ENCODE results near the gene HIGD1B. TPM values are rescaled to one million over a fixed set of nuclear protein-coding genes. Genes with fewer than 3 reads are reported as not detected.

The HIGD1B gene
- total and polyA plus RNA-seq, 9 of the 15 experiments (the other 6 are each of a cell fraction or from before 2014, with no cell fraction given), result not detected

DNA sequence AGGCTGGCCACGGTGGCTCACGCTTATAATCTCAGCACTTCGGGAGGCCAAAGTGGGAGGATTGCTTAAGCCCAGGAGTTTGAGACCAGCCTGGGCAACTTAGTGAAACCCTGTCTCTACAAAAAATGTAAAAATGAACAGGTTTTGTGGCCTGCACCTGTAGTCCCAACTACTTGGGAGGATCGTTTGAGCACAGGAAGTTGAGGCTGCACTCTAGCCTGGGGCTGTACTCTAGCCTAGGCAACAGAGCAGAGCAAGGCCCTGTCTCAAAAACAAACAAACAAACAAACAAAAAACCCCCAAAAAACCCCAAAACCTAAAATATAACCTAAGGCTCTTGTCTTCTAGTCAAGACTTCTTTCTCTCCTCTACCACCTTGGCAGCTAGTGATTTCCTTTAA, 7.4 kb upstream of the HIGD1B start:
- H3K9me3 ChIP-seq (replicated peaks; ENCODE audit: control insufficient read depth, insufficient read depth, low read depth, low read length), result no peaks in the 10 kb centered on the region
- no peak for DNase-seq (ENCODE audit: extremely low read depth in 1 of 4, low spot score in 3 of 4)
- H3K4me3 ChIP-seq, result no peak overlapping the region
- no peaks in the 10 kb centered on the region; a peak in 1 of 5 replicates for H3K4me1 ChIP-seq (replicated peaks in 1 of 2; ENCODE audit: control insufficient read depth in 2 of 2, insufficient read depth in 2 of 2, low read length in 2 of 2)
- H4K20me1 ChIP-seq (replicated peaks; ENCODE audit: control insufficient read depth, insufficient read depth, low read length), result no peaks in the 10 kb centered on the region
- WGBS (ENCODE audit: insufficient coverage, low coverage, missing lambda C conversion rate), result 6% methylated on average over 4 of the region's 4 CpGs
- ChIA-PET CTCF (ENCODE audit: low intra/inter-chr PET ratio) (no interaction called here), POLR2A (interaction anchor here (0.7 to 1.2 kb wide), 3 partner anchors 22 to 30 kb away, joined by 3 read pairs; no protein-coding TSS in a partner anchor)
- BruUV-seq (replicated peaks), result no TSS peak
- no peak for ATAC-seq
- H3K27ac ChIP-seq (ENCODE audit: extremely low read depth, low read depth, low read length), result no peak overlapping the region
- no peak for FAIRE-seq
- H2AFZ ChIP-seq (ENCODE audit: low read depth, low read length), result no peak overlapping the region
- no peaks in the 10 kb centered on the region for H3K9me1 ChIP-seq (ENCODE audit: control insufficient read depth, insufficient read depth, low read length)
- no peak for TF ChIP-seq TCFL5 (CRISPR knock-in tag; conservative IDR thresholded peaks at IDR 0.05)
- TF ChIP-seq ZNF311 (CRISPR knock-in tag; IDR thresholded peaks at IDR 0.05), result no peak
- TF ChIP-seq ZBTB7A (IDR thresholded peaks at IDR 0.05; ENCODE audit: borderline replicate concordance, control insufficient read depth, low read depth, low read length), result no peak
- no peak for TF ChIP-seq ZKSCAN8 (CRISPR knock-in tag; IDR thresholded peaks at IDR 0.05)
- TF ChIP-seq, protein P1, sequence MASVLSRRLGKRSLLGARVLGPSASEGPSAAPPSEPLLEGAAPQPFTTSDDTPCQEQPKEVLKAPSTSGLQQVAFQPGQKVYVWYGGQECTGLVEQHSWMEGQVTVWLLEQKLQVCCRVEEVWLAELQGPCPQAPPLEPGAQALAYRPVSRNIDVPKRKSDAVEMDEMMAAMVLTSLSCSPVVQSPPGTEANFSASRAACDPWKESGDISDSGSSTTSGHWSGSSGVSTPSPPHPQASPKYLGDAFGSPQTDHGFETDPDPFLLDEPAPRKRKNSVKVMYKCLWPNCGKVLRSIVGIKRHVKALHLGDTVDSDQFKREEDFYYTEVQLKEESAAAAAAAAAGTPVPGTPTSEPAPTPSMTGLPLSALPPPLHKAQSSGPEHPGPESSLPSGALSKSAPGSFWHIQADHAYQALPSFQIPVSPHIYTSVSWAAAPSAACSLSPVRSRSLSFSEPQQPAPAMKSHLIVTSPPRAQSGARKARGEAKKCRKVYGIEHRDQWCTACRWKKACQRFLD (CRISPR knock-in tag; IDR thresholded peaks at IDR 0.05), result no peak
- TF ChIP-seq MTA1 (IDR thresholded peaks at IDR 0.05; ENCODE audit: borderline replicate concordance), result no peak
- no peak for TF ChIP-seq TSC22D4 (tag; IDR thresholded peaks at IDR 0.05)
- no peak for TF ChIP-seq ZNF77 (CRISPR knock-in tag; IDR thresholded peaks at IDR 0.05)
- no peak for TF ChIP-seq MTF1 (CRISPR knock-in tag; IDR thresholded peaks at IDR 0.05; ENCODE audit: borderline replicate concordance)
- TF ChIP-seq ZNF263 (CRISPR knock-in tag; IDR thresholded peaks at IDR 0.05; ENCODE audit: borderline replicate concordance), result no peak
- H3K36me3 ChIP-seq (ENCODE audit: control insufficient read depth, insufficient read depth, low read length), result no peaks in the 10 kb centered on the region
- no peak overlapping the region for H3K4me2 ChIP-seq (ENCODE audit: insufficient read depth, low read length)
- no peaks in the 10 kb centered on the region for H3K79me2 ChIP-seq (ENCODE audit: control insufficient read depth, insufficient read depth, low read length)
- in situ Hi-C loops (cut with MboI) (no loop called here), intact Hi-C loops (cut with micrococcal nuclease) (loop anchor here (5.0 kb wide), 1 partner anchor 63 kb away; no protein-coding TSS in a partner anchor)
- no peaks in the 10 kb centered on the region for H3K27me3 ChIP-seq (ENCODE audit: control insufficient read depth in 2 of 2, insufficient read depth in 2 of 2, low read length in 2 of 2)
- H3K9ac ChIP-seq (ENCODE audit: insufficient read depth in 1 of 2, low read depth in 2 of 2, low read length in 2 of 2), result no peak overlapping the region

All from K562 (cell line).